OCI-LY1 (cell line): ENCODE measurements around the gene ELOVL6.

Experiments
- H2AFZ ChIP-seq: fragments of 200-600 bp; sonication (generic), shearing (Covaris generic); 2 replicates; pipeline ENCODE4 v1.6.0; 2014; ENCODE audit warnings: antibody characterized with exemption, mild to moderate bottlenecking, low read length
- H3F3A ChIP-seq: fragments of 200-600 bp; sonication (generic), shearing (Covaris generic); 2 replicates; pipeline ENCODE4 v1.6.0; 2014; ENCODE audit warnings: mild to moderate bottlenecking, antibody characterized with exemption, low read length, moderate library complexity; ENCODE audit not compliant: insufficient read depth
- H3K27ac ChIP-seq: fragments of 200-600 bp; sonication (generic); 2 replicates; pipeline ENCODE4 v1.5.1; 2014; ENCODE audit warnings: low read length, mixed run types, mild to moderate bottlenecking, low read depth; ENCODE audit not compliant: poor library complexity, severe bottlenecking
- H3K27me3 ChIP-seq: fragments of 200-600 bp; sonication (generic); 2 replicates; pipeline ENCODE4 v1.6.0; 2014; ENCODE audit warnings: antibody characterized with exemption, mild to moderate bottlenecking, low read length, moderate library complexity; ENCODE audit not compliant: insufficient read depth
- H3K36me3 ChIP-seq: fragments of 200-600 bp; sonication (generic); 2 replicates; pipeline ENCODE4 v1.6.1; 2014; ENCODE audit warnings: mild to moderate bottlenecking, antibody characterized with exemption, low read length, moderate library complexity, mixed read lengths; ENCODE audit not compliant: insufficient read depth
- H3K4me1 ChIP-seq: fragments of 200-600 bp; sonication (generic); 2 replicates; pipeline ENCODE4 v1.5.1; 2014; ENCODE audit warnings: mild to moderate bottlenecking, low read length, moderate library complexity; ENCODE audit not compliant: insufficient read depth, severe bottlenecking
- H3K4me2 ChIP-seq: fragments of 200-600 bp; sonication (generic), shearing (Covaris generic); 2 replicates; pipeline ENCODE4 v1.6.1; 2014; ENCODE audit warnings: low read length
- H3K4me3 ChIP-seq: fragments of 200-600 bp; sonication (generic); 2 replicates; pipeline ENCODE4 v1.5.1; 2014; ENCODE audit warnings: low read length, low read depth, mild to moderate bottlenecking, mixed read lengths; ENCODE audit not compliant: poor library complexity, severe bottlenecking
- H3K79me2 ChIP-seq: fragments of 200-600 bp; shearing (Covaris generic); 2 replicates; pipeline ENCODE4 v1.6.1; 2016; ENCODE audit warnings: mixed run types, low read length, mixed read lengths; ENCODE audit not compliant: insufficient read depth
- H3K9ac ChIP-seq: fragments of 200-600 bp; sonication (generic), shearing (Covaris generic); 2 replicates; pipeline ENCODE4 v1.6.1; 2014; ENCODE audit warnings: mild to moderate bottlenecking, low read length, mixed read lengths
- H3K9me2 ChIP-seq: fragments of 200-600 bp; sonication (generic), shearing (Covaris generic); 2 replicates; pipeline ENCODE4 v1.6.1; 2014; ENCODE audit warnings: low read depth, mild to moderate bottlenecking, low read length, mixed read lengths
- H3K9me3 ChIP-seq: fragments of 200-600 bp; shearing (Covaris generic); 2 replicates; pipeline ENCODE4 v1.6.1; 2014; ENCODE audit warnings: low read length, mixed read lengths
- H4K20me1 ChIP-seq: fragments of 200-600 bp; sonication (generic), shearing (Covaris generic); 2 replicates; pipeline ENCODE4 v1.6.0; 2016; ENCODE audit warnings: mild to moderate bottlenecking, low read length; ENCODE audit not compliant: insufficient read depth
- CTCF ChIP-seq: fragments of 200-600 bp; sonication (generic), shearing (Covaris generic); IDR thresholded peaks from 2 replicates; pipeline ENCODE4 v1.5.1; 2017; ENCODE audit warnings: mild to moderate bottlenecking, antibody characterized with exemption, low read length, moderate library complexity, mixed read lengths
- EZH2 ChIP-seq: fragments of 200-600 bp; sonication (generic), shearing (Covaris generic); IDR thresholded peaks from 2 replicates; pipeline ENCODE4 v1.8.0; 2017; ENCODE audit warnings: borderline replicate concordance, mixed run types, mild to moderate bottlenecking, antibody characterized with exemption, low read length, moderate library complexity, mixed read lengths

ELOVL6 gene

GRCh38 chr4:110022457-110022856 lies 176.0 kb downstream of the ELOVL6 start:
- no peak overlapping the region for H3K4me3 ChIP-seq
- no peak overlapping the region for H3K9ac ChIP-seq
- TF ChIP-seq CTCF (no peak), EZH2 (no peak)
- H3K79me2 ChIP-seq, result no peaks in the 10 kb centered on the region
- H3K27me3 ChIP-seq, result no peaks in the 10 kb centered on the region
- no peaks in the 10 kb centered on the region for H3K4me1 ChIP-seq
- no peak overlapping the region for H3K27ac ChIP-seq
- H3F3A ChIP-seq, result no peaks in the 10 kb centered on the region
- no peaks in the 10 kb centered on the region for H3K9me2 ChIP-seq
- H3K4me2 ChIP-seq, result no peak overlapping the region
- H4K20me1 ChIP-seq, result no peaks in the 10 kb centered on the region
- H3K36me3 ChIP-seq, result no peaks in the 10 kb centered on the region
- H2AFZ ChIP-seq, result no peak overlapping the region
- H3K9me3 ChIP-seq, result no peaks in the 10 kb centered on the region

GRCh38 chr4:110020646-110021443 lies 177.6 kb downstream of the ELOVL6 start:
- H3K4me2 ChIP-seq, result no peak overlapping the region
- no peaks in the 10 kb centered on the region for H3F3A ChIP-seq
- H3K27ac ChIP-seq, result no peak overlapping the region
- no peaks in the 10 kb centered on the region for H4K20me1 ChIP-seq
- H3K27me3 ChIP-seq, result no peaks in the 10 kb centered on the region
- no peak overlapping the region for H3K4me3 ChIP-seq
- no peaks in the 10 kb centered on the region for H3K36me3 ChIP-seq
- H3K9me2 ChIP-seq, result no peaks in the 10 kb centered on the region
- H2AFZ ChIP-seq, result no peak overlapping the region
- H3K9me3 ChIP-seq, result peaks cover 3% of the 10 kb centered on the region; the same call in 1 of the 2 replicates
- TF ChIP-seq EZH2 (no peak), CTCF (no peak)
- H3K4me1 ChIP-seq, result no peaks in the 10 kb centered on the region
- H3K79me2 ChIP-seq, result no peaks in the 10 kb centered on the region
- H3K9ac ChIP-seq, result no peak overlapping the region

GRCh38 chr4:110020139-110020538 lies 178.3 kb downstream of the ELOVL6 start:
- H3F3A ChIP-seq, result no peaks in the 10 kb centered on the region

More at GRCh38 chr4:110020139-110020538, 178.3 kb downstream of the ELOVL6 start:
- TF ChIP-seq CTCF, result no peak
- no peak for TF ChIP-seq EZH2
- Histone ChIP-seq H3K9ac (no peak overlapping the region), H2AFZ (no peak overlapping the region), H3K4me3 (no peak overlapping the region), H3K79me2 (no peaks in the 10 kb centered on the region), H3K4me1 (no peaks in the 10 kb centered on the region), H3K9me2 (no peaks in the 10 kb centered on the region), H3K27ac (no peak overlapping the region), H3K9me3 (peaks cover 3% of the 10 kb centered on the region; the same call in 1 of the 2 replicates), H4K20me1 (no peaks in the 10 kb centered on the region), H3K4me2 (no peak overlapping the region), H3K36me3 (no peaks in the 10 kb centered on the region), H3K27me3 (no peaks in the 10 kb centered on the region)
